IgD-negative memory B cell (primary cell): ENCODE results near the gene ASXL1. TPM values are rescaled to one million over a fixed set of nuclear protein-coding genes. Genes with fewer than 3 reads are reported as not detected.
"Not testable (repeated sequence)": the region's sequence is repeated elsewhere in the genome, so short reads cannot be mapped to it uniquely, and the experiment has no call there.

Experiments used
- H3K27ac Mint-ChIP-seq, 3 donors: one replicate each; pipeline ENCODE4 v1.8.0; 2020 to 2022; ENCODE audit warnings: mild to moderate bottlenecking in 3 of 3, mixed read lengths in 3 of 3, moderate library complexity in 1 of 3
- H3K27me3 Mint-ChIP-seq: one replicate; pipeline ENCODE4 v1.8.0; 2021; ENCODE audit warnings: mixed read lengths
- H3K36me3 Mint-ChIP-seq: one replicate; pipeline ENCODE4 v1.8.0; 2020; ENCODE audit warnings: mild to moderate bottlenecking, mixed read lengths
- H3K4me1 Mint-ChIP-seq, 3 donors: one replicate each; pipeline ENCODE4 v1.8.0; 2020 to 2022; ENCODE audit warnings: mixed read lengths in 3 of 3, mild to moderate bottlenecking in 1 of 3
- H3K4me3 Mint-ChIP-seq, 4 donors: one replicate each; pipeline ENCODE4 v1.8.0; 2020 to 2022; ENCODE audit warnings: mild to moderate bottlenecking in 4 of 4, mixed read lengths in 4 of 4, moderate library complexity in 3 of 4
- H3K9me3 Mint-ChIP-seq, 3 donors: one replicate each; pipeline ENCODE4 v1.8.0; 2020 to 2021; ENCODE audit warnings: mixed read lengths in 3 of 3, mild to moderate bottlenecking in 1 of 3
- polyA plus RNA-seq: library from polyadenylated mRNA; unstranded; fragments of 300-500 nt; fragmentation: Illumina TruSeq; gene quantifications from one replicate; pipeline ENCODE4 v1.2.3, GENCODE V29; 2021

ASXL1 gene
- polyA plus RNA-seq, 1 donor from 2014 or later: 24.5 TPM

- H3K9me3 Mint-ChIP-seq: no peaks in the 10 kb centered on the region
- no peaks in the 10 kb centered on the region for H3K27me3 Mint-ChIP-seq
- peaks cover 8% of the 10 kb centered on the region for H3K36me3 Mint-ChIP-seq
- no peak overlapping the region for H3K4me3 Mint-ChIP-seq
- peak overlapping the region in 1 of 3 donors; percentile 19 for H3K27ac Mint-ChIP-seq
- peaks cover 22 to 30% (median 25%) of the 10 kb centered on the region in 3 donors for H3K4me1 Mint-ChIP-seq
These were observed 28.1 kb upstream of the ASXL1 start for GRCh38 chr20:32329817-32330554.

- peaks cover 22 to 30% (median 25%) of the 10 kb centered on the region in 3 donors for H3K4me1 Mint-ChIP-seq
- H3K9me3 Mint-ChIP-seq: no peaks in the 10 kb centered on the region
- H3K27ac Mint-ChIP-seq: peak overlapping the region in 1 of 3 donors; percentile 19
- H3K4me3 Mint-ChIP-seq: no peak overlapping the region
- H3K36me3 Mint-ChIP-seq: peaks cover 8% of the 10 kb centered on the region
- no peaks in the 10 kb centered on the region for H3K27me3 Mint-ChIP-seq
These were observed 27.6 kb upstream of the ASXL1 start for GRCh38 chr20:32330555-32330897.

- Mint-ChIP-seq H3K27me3 (no peaks in the 10 kb centered on the region), H3K27ac (peak overlapping the region in 2 of 3 donors; percentile 10 to 76), H3K9me3 (no peaks in the 10 kb centered on the region), H3K4me1 (peaks cover 28 to 34% (median 30%) of the 10 kb centered on the region in 3 donors), H3K36me3 (peaks cover 4% of the 10 kb centered on the region), H3K4me3 (no peak overlapping the region)
These were observed 25.5 kb upstream of the ASXL1 start for GRCh38 chr20:32332614-32333013.

- H3K27ac Mint-ChIP-seq: peak overlapping the region; percentile 36 to 80 (median 71)
- no peaks in the 10 kb centered on the region for H3K9me3 Mint-ChIP-seq
- peak overlapping the region in 3 of 4 donors; percentile 31 to 89 (median 80) for H3K4me3 Mint-ChIP-seq
- no peaks in the 10 kb centered on the region for H3K27me3 Mint-ChIP-seq
- peaks cover 4% of the 10 kb centered on the region for H3K36me3 Mint-ChIP-seq
- peaks cover 30 to 34% (median 33%) of the 10 kb centered on the region in 3 donors for H3K4me1 Mint-ChIP-seq
These were observed 24.7 kb upstream of the ASXL1 start for GRCh38 chr20:32333181-32333987.

- Mint-ChIP-seq H3K4me3 (peak overlapping the region; percentile 5 to 89 (median 56)), H3K36me3 (peaks cover 2% of the 10 kb centered on the region), H3K4me1 (peaks cover 30 to 34% (median 33%) of the 10 kb centered on the region in 3 donors), H3K9me3 (no peaks in the 10 kb centered on the region), H3K27ac (peak overlapping the region; percentile 36 to 80 (median 71)), H3K27me3 (no peaks in the 10 kb centered on the region)
These were observed 23.9 kb upstream of the ASXL1 start for GRCh38 chr20:32333988-32334885.

GRCh38 chr20:32336918-32337347 lies 21.2 kb upstream of the ASXL1 start:
- Mint-ChIP-seq H3K27ac (peak overlapping the region in 2 of 3 donors; percentile 4 to 11), H3K4me3 (no peak overlapping the region), H3K4me1 (peaks cover 30 to 35% (median 31%) of the 10 kb centered on the region in 3 donors), H3K9me3 (no peaks in the 10 kb centered on the region), H3K27me3 (no peaks in the 10 kb centered on the region), H3K36me3 (peaks cover 4% of the 10 kb centered on the region)

GRCh38 chr20:32337937-32338661 lies 20.0 kb upstream of the ASXL1 start:
- Mint-ChIP-seq H3K27me3 (no peaks in the 10 kb centered on the region), H3K4me3 (no peak overlapping the region), H3K9me3 (no peaks in the 10 kb centered on the region), H3K4me1 (peaks cover 19 to 26% (median 20%) of the 10 kb centered on the region in 3 donors), H3K27ac (no peak overlapping the region), H3K36me3 (peaks cover 4% of the 10 kb centered on the region)

GRCh38 chr20:32338665-32339064 lies 19.5 kb upstream of the ASXL1 start:
- Mint-ChIP-seq H3K4me1 (peaks cover 17 to 24% (median 18%) of the 10 kb centered on the region in 3 donors), H3K36me3 (peaks cover 4% of the 10 kb centered on the region), H3K27ac (no peak overlapping the region), H3K4me3 (no peak overlapping the region), H3K27me3 (no peaks in the 10 kb centered on the region), H3K9me3 (no peaks in the 10 kb centered on the region)

GRCh38 chr20:32339116-32339515 lies 19.0 kb upstream of the ASXL1 start:
- Mint-ChIP-seq H3K36me3 (peaks cover 4% of the 10 kb centered on the region), H3K27me3 (no peaks in the 10 kb centered on the region), H3K9me3 (no peaks in the 10 kb centered on the region), H3K4me1 (peaks cover 13 to 19% (median 13%) of the 10 kb centered on the region in 3 donors), H3K4me3 (no peak overlapping the region), H3K27ac (no peak overlapping the region)

- H3K27me3 Mint-ChIP-seq, H3K9me3 Mint-ChIP-seq, H3K4me3 Mint-ChIP-seq, H3K36me3 Mint-ChIP-seq, H3K27ac Mint-ChIP-seq: not testable (repeated sequence)
- peaks cover 5 to 15% (median 5%) of the 10 kb centered on the region in 3 donors for H3K4me1 Mint-ChIP-seq
These were observed 17.1 kb upstream of the ASXL1 start for GRCh38 chr20:32341053-32341452.

- Mint-ChIP-seq H3K4me1 (peaks cover 0 to 4% (median 0%) of the 10 kb centered on the region in 3 donors), H3K9me3 (no peaks in the 10 kb centered on the region), H3K36me3 (peaks cover 3% of the 10 kb centered on the region), H3K27ac (no peak overlapping the region), H3K27me3 (no peaks in the 10 kb centered on the region), H3K4me3 (no peak overlapping the region)
These were observed 14.7 kb upstream of the ASXL1 start for GRCh38 chr20:32343439-32343838.

GRCh38 chr20:32344835-32345506 lies 13.2 kb upstream of the ASXL1 start:
- Mint-ChIP-seq H3K4me1 (peaks cover 0 to 6% (median 3%) of the 10 kb centered on the region in 3 donors), H3K27me3 (no peaks in the 10 kb centered on the region), H3K36me3 (peaks cover 6% of the 10 kb centered on the region), H3K4me3 (no peak overlapping the region), H3K9me3 (no peaks in the 10 kb centered on the region), H3K27ac (no peak overlapping the region)

- H3K4me3 Mint-ChIP-seq: no peak overlapping the region
- peaks cover 0 to 9% (median 4%) of the 10 kb centered on the region in 3 donors for H3K4me1 Mint-ChIP-seq
- H3K36me3 Mint-ChIP-seq: peaks cover 9% of the 10 kb centered on the region
- no peaks in the 10 kb centered on the region for H3K27me3 Mint-ChIP-seq
- no peak overlapping the region for H3K27ac Mint-ChIP-seq
- no peaks in the 10 kb centered on the region for H3K9me3 Mint-ChIP-seq
These were observed 9.9 kb upstream of the ASXL1 start for GRCh38 chr20:32348207-32348606.
